ENCODE measurements around the gene ZNF324B. TPM values are rescaled to one million over a fixed set of nuclear protein-coding genes. Genes with fewer than 3 reads are reported as not detected.

ZNF324B gene
- total and polyA plus RNA-seq, 2 donors (not counting 3 experiments of a cell fraction or from before 2014, with no cell fraction given) = 3.4 to 6.9 TPM

GRCh38 chr19:58477871-58478270 is 26.4 kb downstream of the ZNF324B start:
- FAIRE-seq = no peak
- Histone ChIP-seq H3K27me3 (ENCODE audit: control insufficient read depth in 2 of 2, insufficient read depth in 2 of 2, low read length in 2 of 2) (no peaks in the 10 kb centered on the region), H4K20me1 (replicated peaks; ENCODE audit: control insufficient read depth, extremely low read depth, insufficient read depth, low read length) (no peaks in the 10 kb centered on the region), H3K36me3 (ENCODE audit: control insufficient read depth in 2 of 2, extremely low read depth in 1 of 2, insufficient read depth in 2 of 2, low read length in 2 of 2) (peaks cover 0 to 1% of the 10 kb centered on the region in 2 experiments), H3K4me2 (ENCODE audit: insufficient read depth, low read length) (no peak overlapping the region), H3K4me3 (replicated peaks in 1 of 3; ENCODE audit: insufficient read depth in 1 of 3, low read depth in 1 of 3, low read length in 3 of 3) (no peak overlapping the region), H3K9me3 (replicated peaks; ENCODE audit: control insufficient read depth, insufficient read depth, low read length) (no peaks in the 10 kb centered on the region), H3K4me1 (ENCODE audit: control insufficient read depth, extremely low read depth, insufficient read depth, low read length) (peaks cover 9% of the 10 kb centered on the region), H2AFZ (ENCODE audit: low read depth, low read length) (no peak overlapping the region), H3K9me1 (replicated peaks; ENCODE audit: control insufficient read depth, extremely low read depth, insufficient read depth, low read length) (no peaks in the 10 kb centered on the region), H3K79me2 (ENCODE audit: control insufficient read depth, insufficient read depth, low read length) (no peaks in the 10 kb centered on the region), H3K9ac (replicated peaks; ENCODE audit: extremely low read depth, insufficient read depth, low read length) (no peak overlapping the region), H3K27ac (ENCODE audit: insufficient read depth, low read depth, low read length) (no peak overlapping the region)
- no TSS peak for BruUV-seq (replicated peaks)
- dilution Hi-C loops (cut with MboI; ENCODE audit: extremely low pct_ligation_motif_present, low sequenced_read_pairs) = no loop called here
- CTCF ChIA-PET = interaction anchor here (1.5 kb wide), 1 partner anchor 42 kb away, joined by 4 read pairs; the partner anchor contains the start of gene ZBTB45
- no peak for DNase-seq (ENCODE audit: low read depth, low spot score)
- POLR2A ChIA-PET = no interaction called here
- intact Hi-C loops (cut with micrococcal nuclease) = no loop called here
- TF ChIP-seq POLR2AphosphoS5 (IDR thresholded peaks at IDR 0.05; ENCODE audit: insufficient read depth, low read depth, low read length) (no peak), MAX (IDR thresholded peaks at IDR 0.05; ENCODE audit: insufficient read depth, insufficient read length) (no peak), CTCF (IDR thresholded peaks at IDR 0.05; ENCODE audit: extremely low read depth in 1 of 2, insufficient read depth in 1 of 2, low read depth in 1 of 2, low read length in 2 of 2) (no peak), FOS (IDR thresholded peaks at IDR 0.05; ENCODE audit: borderline replicate concordance, insufficient read depth, low read length) (no peak), JUN (IDR thresholded peaks at IDR 0.05; ENCODE audit: borderline replicate concordance, insufficient read depth, insufficient read length, low read depth) (no peak), POLR2A (IDR thresholded peaks at IDR 0.05; ENCODE audit: low read depth, low read length) (no peak), EZH2 (IDR thresholded peaks at IDR 0.05; ENCODE audit: borderline replicate concordance, low read depth, low read length, severe bottlenecking) (no peak)
